Activated CD8-positive, alpha-beta T cell treated with anti-CD3 and anti-CD28 coated beads for 36 hours (primary cell): ENCODE data around the gene DLG1. TPM values are rescaled to one million over a fixed set of nuclear protein-coding genes. Genes with fewer than 3 reads are reported as not detected.

ENCODE experiments used
- ATAC-seq: fragments of 200-7000 bp; cut with Tn5 transposase; one replicate; pipeline ENCODE4 v1.10.0; 2021; ENCODE audit warnings: mild to moderate bottlenecking, moderate library complexity
- CTCF ChIA-PET: fragments of 350-600 bp; sonication (Branson Sonifier 250); formaldehyde crosslinking; loops from one replicate; lab custom pipeline; 2021; ENCODE audit warnings: antibody characterized with exemption; lab: Charles Lee
- POLR2A ChIA-PET: fragments of 350-600 bp; sonication (Branson Sonifier 250); formaldehyde crosslinking; loops from one replicate; lab custom pipeline; 2021; ENCODE audit warnings: antibody characterized with exemption; lab: Charles Lee
- DNase-seq: peaks from one replicate; pipeline ENCODE4 v3.0.0-alpha.2; 2020
- H3K27ac Mint-ChIP-seq: one replicate; pipeline ENCODE4 v1.8.0; 2021; ENCODE audit warnings: mild to moderate bottlenecking, mixed read lengths
- H3K27me3 Mint-ChIP-seq: one replicate; pipeline ENCODE4 v1.8.0; 2021; ENCODE audit warnings: mixed read lengths
- H3K36me3 Mint-ChIP-seq: one replicate; pipeline ENCODE4 v1.8.0; 2021; ENCODE audit warnings: low read depth, mixed read lengths
- H3K4me1 Mint-ChIP-seq: one replicate; pipeline ENCODE4 v1.8.0; 2021; ENCODE audit warnings: low read depth, mixed read lengths
- H3K4me3 Mint-ChIP-seq: one replicate; pipeline ENCODE4 v1.8.0; 2021; ENCODE audit warnings: mild to moderate bottlenecking, moderate library complexity, mixed read lengths
- H3K9me3 Mint-ChIP-seq: one replicate; pipeline ENCODE4 v1.8.0; 2021; ENCODE audit warnings: mixed read lengths
- intact Hi-C: fragments of 100-400 bp; cut with micrococcal nuclease; formaldehyde crosslinking; loops from one replicate; pipeline ENCODE4 v1.10.0; 2022
- total RNA-seq, 2 experiments: library from RNA; stranded (reverse); gene quantifications; one replicate each; pipeline ENCODE4 v1.2.3, GENCODE V29; 2021
- TF ChIP-seq, protein P1 (sequence below): fragments of 200-600 bp; IDR thresholded peaks from one replicate; pipeline ENCODE4 v1.8.0; 2022; ENCODE audit warnings: antibody characterized with exemption, mild to moderate bottlenecking

Gene DLG1
- total RNA-seq, 2 experiments from 2014 or later: 57.6 to 62.2 TPM

DNA sequence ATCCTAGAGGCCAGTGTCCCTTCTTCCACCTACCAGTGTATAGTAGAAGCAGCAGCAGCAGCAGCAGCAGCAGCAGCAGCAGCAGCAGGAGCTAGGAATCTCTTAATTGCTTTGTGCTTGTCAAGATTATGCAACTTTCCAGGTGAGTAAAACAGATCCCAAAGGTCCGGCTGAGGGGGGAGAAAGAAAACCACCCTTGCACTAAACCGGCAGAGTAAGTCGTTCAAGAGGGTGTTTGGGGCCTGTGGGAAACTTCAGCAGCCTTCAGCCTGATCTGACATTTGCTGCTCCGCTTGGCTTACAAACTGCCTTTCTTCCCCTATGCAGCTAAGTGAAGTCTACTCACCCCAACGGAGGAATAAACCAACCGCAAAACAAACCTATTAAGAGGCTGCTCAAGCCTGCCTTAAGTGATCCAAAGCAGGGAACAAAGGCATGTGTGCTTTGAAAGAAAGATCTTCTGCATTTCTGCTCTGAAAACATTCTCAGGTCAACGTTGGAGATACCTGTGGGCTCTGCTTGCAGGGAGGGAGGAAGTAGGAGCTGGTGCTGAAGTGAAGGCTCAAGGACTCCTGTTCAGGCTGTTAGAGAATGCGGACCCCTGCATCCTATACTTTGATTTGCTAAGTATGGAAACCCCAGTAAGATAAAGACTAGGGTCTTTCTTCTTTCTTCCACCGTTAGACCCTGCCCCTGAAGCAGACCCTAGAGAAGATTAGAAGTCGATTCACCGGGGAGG, 35.7 kb upstream of the DLG1 start:
- TF ChIP-seq, protein P1, sequence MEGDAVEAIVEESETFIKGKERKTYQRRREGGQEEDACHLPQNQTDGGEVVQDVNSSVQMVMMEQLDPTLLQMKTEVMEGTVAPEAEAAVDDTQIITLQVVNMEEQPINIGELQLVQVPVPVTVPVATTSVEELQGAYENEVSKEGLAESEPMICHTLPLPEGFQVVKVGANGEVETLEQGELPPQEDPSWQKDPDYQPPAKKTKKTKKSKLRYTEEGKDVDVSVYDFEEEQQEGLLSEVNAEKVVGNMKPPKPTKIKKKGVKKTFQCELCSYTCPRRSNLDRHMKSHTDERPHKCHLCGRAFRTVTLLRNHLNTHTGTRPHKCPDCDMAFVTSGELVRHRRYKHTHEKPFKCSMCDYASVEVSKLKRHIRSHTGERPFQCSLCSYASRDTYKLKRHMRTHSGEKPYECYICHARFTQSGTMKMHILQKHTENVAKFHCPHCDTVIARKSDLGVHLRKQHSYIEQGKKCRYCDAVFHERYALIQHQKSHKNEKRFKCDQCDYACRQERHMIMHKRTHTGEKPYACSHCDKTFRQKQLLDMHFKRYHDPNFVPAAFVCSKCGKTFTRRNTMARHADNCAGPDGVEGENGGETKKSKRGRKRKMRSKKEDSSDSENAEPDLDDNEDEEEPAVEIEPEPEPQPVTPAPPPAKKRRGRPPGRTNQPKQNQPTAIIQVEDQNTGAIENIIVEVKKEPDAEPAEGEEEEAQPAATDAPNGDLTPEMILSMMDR: no peak
- no peaks in the 10 kb centered on the region for H3K36me3 Mint-ChIP-seq
- no peak for ATAC-seq
- H3K27me3 Mint-ChIP-seq: peaks cover 9% of the 10 kb centered on the region
- no peak overlapping the region for H3K27ac Mint-ChIP-seq
- H3K4me3 Mint-ChIP-seq: no peak overlapping the region
- CTCF ChIA-PET: no interaction called here
- H3K9me3 Mint-ChIP-seq: no peaks in the 10 kb centered on the region
- intact Hi-C loops: no loop called here
- no peaks in the 10 kb centered on the region for H3K4me1 Mint-ChIP-seq
- POLR2A ChIA-PET: interaction anchor here (1.4 kb wide), 1 partner anchor 36 kb away, joined by 4 read pairs; no protein-coding TSS in a partner anchor
- DNase-seq: no peak

DNA sequence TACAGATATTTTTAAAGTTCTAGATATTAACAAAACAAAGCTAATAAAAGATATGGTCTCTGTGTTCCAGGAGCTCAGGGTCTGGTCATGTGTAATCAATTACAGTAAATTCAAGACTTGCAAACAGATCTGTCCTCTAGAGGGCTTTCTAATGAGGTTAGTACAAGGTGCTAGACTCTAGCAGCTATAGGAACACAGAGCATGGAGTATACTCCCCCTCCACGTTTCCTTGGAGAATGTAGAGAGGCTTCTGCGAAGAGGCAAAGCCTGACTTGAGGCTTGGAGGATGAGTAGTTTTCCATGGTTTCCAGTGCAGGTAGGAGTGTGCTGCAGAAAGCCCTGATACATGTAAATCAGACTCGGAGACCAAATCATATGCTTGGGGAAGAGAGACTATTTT, 32.7 kb upstream of the DLG1 start:
- ATAC-seq (no peak), DNase-seq (no peak)
- no peak overlapping the region for H3K4me3 Mint-ChIP-seq
- H3K27me3 Mint-ChIP-seq: peaks cover 9% of the 10 kb centered on the region
- H3K27ac Mint-ChIP-seq: no peak overlapping the region
- ChIA-PET POLR2A (no interaction called here), CTCF (interaction anchor here (0.6 to 2.2 kb wide), 4 partner anchors 11 to 73 kb away, joined by 3 to 5 read pairs (median 3); no protein-coding TSS in a partner anchor)
- H3K9me3 Mint-ChIP-seq: no peaks in the 10 kb centered on the region
- intact Hi-C loops: no loop called here
- no peaks in the 10 kb centered on the region for H3K4me1 Mint-ChIP-seq
- H3K36me3 Mint-ChIP-seq: no peaks in the 10 kb centered on the region
- TF ChIP-seq, protein P1: no peak

DNA sequence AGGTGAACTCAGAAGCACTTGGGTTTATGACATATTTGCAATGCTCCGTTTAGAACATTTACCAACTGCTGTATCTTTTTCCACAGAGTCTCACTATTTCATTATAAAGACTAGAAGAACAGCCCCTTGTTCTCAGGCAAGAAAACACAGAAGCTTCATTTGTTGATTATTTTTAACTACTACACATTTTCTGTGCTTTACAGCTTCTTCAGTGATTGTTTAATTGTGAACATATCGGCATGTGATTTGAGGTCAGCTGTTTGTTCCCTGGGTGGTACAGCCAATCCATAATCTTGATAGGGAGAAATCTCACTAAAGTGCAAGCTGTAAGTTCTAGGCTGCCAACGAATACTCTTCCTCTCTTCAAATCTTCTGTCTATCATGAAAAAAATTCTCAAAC, 31.0 kb upstream of the DLG1 start:
- no peak for ATAC-seq

DNA sequence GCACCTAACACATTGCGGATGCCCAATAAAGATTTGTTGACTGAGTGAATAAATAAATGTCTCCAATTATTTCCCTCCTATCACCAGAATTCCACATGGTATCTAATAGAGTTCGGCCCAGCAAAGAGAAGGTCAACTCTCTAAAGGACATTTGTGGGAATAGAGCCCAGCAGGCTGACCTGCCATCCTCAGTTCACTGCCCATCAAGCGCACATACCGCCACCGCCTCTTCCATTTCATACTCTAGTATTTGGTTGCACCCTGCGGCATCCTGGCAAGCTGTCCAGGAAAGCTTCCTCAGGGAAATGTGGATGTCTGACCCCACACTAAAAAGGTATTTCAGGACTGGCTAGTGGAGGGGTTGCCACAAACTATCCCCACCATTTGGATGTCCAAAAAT, 29.8 kb upstream of the DLG1 start:
- peaks cover 2% of the 10 kb centered on the region for H3K4me1 Mint-ChIP-seq
- POLR2A ChIA-PET: no interaction called here
- no peak overlapping the region for H3K27ac Mint-ChIP-seq
- no peak overlapping the region for H3K4me3 Mint-ChIP-seq
- no peaks in the 10 kb centered on the region for H3K36me3 Mint-ChIP-seq
- CTCF ChIA-PET: no interaction called here
- intact Hi-C loops: no loop called here
- no peaks in the 10 kb centered on the region for H3K9me3 Mint-ChIP-seq
- H3K27me3 Mint-ChIP-seq: peaks cover 9% of the 10 kb centered on the region
- TF ChIP-seq, protein P1: no peak
- no peak for DNase-seq
- ATAC-seq: no peak

More for the DNA sequence above, 31.0 kb upstream of the DLG1 start:
- intact Hi-C loops: no loop called here
- Mint-ChIP-seq H3K4me3 (no peak overlapping the region), H3K4me1 (peaks cover 2% of the 10 kb centered on the region), H3K27ac (no peak overlapping the region), H3K9me3 (no peaks in the 10 kb centered on the region), H3K27me3 (peaks cover 9% of the 10 kb centered on the region), H3K36me3 (no peaks in the 10 kb centered on the region)
- POLR2A ChIA-PET: no interaction called here
- DNase-seq: no peak
- TF ChIP-seq, protein P1: no peak
- CTCF ChIA-PET: interaction anchor here (2.2 kb wide), 1 partner anchor 9 kb away, joined by 5 read pairs; no protein-coding TSS in a partner anchor

DNA sequence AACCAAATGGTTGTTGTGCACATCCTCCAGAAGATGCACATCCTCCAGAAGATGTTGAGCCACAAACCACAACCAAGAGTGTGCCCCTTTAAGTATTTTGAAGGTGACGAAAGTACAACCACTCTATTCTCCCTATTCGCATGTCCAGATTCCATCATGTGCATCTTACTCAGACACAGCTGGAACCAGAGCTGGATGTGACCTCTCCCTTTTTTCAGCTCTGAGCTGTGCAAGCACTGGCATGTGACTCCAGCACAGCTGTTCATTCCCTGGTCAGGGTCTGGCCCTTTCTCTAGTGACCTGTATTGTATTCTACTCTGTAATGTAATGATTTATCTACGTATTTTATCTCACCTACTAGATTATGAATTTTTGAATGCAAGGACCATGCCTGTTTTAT, 29.3 kb upstream of the DLG1 start:
- H3K4me1 Mint-ChIP-seq: peaks cover 2% of the 10 kb centered on the region
- TF ChIP-seq, protein P1: no peak
- ATAC-seq (no peak), DNase-seq (no peak)
- H3K27me3 Mint-ChIP-seq: peaks cover 10% of the 10 kb centered on the region
- POLR2A ChIA-PET: no interaction called here
- CTCF ChIA-PET: no interaction called here
- no peaks in the 10 kb centered on the region for H3K9me3 Mint-ChIP-seq
- no peak overlapping the region for H3K4me3 Mint-ChIP-seq
- H3K36me3 Mint-ChIP-seq: no peaks in the 10 kb centered on the region
- intact Hi-C loops: no loop called here
- H3K27ac Mint-ChIP-seq: no peak overlapping the region
